NCI-H2081 treated with DMSO at 0.1 percent for 48 hours (cell line): Measurements from ENCODE around the gene GPR180.
A peak's percentile ranks its signal among the peaks of the same experiment; 100 is the strongest.
"Not testable (repeated sequence)": the region's sequence is repeated elsewhere in the genome, so short reads cannot be mapped to it uniquely, and the experiment has no call there.

ENCODE experiments used
- DNase-seq: peaks from one replicate; lab custom pipeline; 2025; lab: John Stamatoyannopoulos, UW

The GPR180 gene

DNA sequence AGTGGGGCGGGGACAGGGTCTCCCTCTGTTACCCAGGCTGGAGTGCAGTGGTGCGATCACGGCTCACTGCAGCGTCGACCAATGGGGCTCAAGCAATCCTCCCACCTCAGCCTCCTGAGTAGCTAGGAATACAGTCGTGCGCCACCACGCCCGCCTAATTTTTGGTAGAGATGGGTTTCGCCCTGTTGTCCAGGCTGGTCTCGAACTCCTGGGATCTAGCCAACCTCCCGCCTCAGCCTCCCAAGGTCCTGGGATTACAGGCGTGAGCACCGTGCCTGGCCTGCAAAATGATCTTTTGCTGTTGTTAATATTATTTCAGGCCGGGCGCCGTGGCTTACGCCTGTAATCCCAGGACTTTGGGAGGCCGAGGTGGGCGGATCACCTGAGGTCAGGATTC, 5.1 kb upstream of the GPR180 start:
- DNase-seq = no peak

DNA sequence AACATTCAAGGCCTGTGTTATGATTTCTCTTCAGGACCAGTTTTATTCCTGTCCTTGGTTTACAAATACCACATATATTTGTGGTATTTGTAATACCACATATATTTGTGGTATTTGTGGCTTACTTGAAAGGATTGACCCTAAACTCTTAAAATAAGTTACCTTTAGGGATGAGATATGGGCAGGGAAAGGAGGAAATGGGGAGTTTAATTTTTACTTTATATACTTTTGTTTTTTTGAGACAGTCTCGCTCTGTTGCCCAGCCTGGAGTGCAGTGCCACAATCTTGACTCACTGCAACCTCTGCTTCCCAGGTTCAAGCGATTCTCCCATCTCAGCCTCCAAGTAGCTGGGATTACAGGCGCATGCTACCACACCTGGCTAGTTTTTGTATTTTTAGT, 3.4 kb upstream of the GPR180 start:
- DNase-seq = no peak

DNA sequence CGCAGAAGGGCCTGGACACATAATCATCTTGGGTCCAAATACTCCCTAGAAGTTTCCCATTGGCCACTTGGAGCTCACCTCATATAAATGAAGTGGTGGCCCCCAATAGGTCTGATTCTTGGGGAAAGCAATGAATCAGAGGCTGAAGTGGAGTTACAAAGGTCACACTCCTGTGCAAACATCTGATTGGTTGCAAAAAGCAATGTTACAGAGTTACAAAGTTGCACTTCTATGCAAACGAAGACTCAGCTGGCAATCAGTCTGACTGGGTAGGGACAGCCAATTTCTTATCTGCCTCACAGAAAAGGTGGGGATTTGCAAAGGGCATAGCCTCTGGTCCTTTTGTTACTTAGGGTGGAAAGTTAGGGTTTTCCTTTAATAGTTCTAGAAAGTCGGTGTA, 1.8 kb upstream of the GPR180 start:
- no peak for DNase-seq

DNA sequence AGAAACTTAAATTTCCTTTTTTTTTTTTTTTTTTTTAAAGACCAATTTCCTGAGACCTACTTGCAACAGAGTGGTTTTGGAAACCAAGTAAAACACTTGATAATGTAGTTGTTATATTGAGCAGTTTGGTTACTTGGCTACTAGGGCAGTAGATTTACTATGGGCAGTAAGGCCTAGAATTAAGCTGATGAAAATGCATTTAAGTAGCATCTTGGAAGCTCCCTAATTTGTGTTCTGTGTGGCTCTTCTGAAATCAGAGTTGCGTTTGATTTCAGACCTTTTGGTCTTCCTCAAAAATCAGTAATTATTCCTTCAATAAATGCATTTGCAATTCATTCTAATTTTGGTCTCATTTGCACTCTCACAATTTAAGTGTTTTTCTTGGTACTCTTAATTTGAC, 810 bp downstream of the GPR180 start:
- no peak for DNase-seq

DNA sequence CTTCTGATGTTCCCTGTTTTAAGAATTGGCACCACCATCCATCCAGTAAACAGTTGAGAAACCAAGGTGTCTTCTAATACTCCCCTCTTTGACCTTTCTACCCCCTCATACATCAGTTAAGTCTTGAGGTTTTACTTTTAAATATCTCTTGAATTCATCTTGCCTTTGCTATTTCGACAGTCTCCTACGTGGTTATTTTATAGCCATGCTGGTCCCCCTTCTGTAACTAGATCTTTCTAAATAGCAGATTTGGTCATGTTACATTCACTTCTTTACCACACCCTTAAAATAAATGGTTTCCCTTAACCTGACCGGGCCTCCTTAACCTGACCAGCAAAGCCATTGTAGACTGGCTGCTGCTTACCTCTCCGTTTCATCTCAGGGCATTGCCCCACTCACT, 5.4 kb downstream of the GPR180 start:
- no peak for DNase-seq

DNA sequence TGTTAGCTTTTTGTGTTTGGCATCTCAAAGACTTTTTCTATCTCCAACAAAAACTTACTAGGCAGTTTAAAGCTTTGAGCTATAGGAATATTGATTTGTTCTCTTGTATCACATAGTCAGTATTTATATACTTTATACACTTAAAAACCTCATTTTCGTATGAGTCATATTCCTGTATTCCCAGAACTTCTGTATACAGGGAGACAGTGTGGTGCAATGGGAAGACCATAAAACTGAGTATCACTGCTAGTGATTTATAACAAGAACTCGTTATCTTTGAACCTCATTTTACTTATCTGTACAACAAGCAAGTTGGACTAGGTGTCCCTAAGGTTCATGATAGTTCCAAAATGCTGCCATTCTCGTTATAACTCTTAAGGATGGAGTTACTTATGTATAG, 6.3 kb downstream of the GPR180 start:
- DNase-seq = no peak

DNA sequence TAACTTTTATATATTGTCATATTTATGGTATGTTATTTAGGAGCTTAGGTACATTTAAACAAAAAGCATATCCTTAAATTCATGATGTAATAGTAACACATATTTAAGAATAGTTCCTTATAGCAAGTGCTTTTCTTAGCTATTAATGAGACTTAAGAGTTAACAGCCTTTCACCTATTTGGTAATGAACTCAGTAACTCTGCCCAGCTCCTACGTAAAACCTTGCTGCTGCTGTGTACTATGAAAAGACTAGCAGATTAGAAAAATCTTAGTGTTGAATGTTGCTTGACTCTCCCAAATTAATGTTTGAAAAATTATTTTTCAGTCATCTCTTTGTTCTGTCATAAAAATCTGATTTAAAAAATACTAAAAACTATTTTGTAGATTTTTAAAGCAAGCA, 6.9 kb downstream of the GPR180 start:
- no peak for DNase-seq

DNA sequence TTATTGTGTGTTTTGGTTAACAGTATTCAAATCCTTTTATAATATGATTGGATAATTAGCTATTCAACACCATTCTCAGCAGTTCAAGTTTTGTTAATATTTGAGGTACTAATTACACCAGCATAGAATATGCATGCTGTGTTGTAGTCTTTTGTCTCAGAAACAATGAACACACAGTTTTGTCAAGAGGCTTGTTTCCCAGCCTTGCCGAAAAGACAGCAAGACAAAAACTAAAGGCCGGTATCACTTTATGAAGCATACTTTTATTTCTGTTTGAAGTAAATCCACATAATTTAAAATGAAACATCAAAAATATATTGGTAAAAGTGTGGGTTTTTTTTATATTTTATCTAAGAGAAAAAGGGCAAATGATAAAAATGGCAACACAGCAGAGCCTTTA, 7.5 kb downstream of the GPR180 start:
- no peak for DNase-seq

DNA sequence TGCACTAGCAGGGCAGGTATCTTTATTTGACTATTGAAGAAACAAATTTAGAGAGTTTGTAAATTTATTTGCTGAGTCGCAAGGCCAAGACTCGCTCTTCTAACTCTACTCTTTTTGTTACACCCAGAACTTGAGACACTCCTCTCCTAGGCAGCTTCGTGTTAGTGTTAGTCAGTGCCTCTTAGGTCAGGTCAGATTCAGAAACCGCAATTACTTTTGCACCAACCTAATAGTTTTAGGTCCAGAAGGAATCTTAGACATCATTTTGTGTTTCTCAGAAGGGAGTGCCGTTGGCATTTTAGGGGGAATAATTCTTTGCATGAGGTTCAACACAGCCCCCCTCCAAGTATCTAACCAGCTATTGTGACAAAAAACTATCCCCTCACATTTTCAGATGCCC, 8.8 kb downstream of the GPR180 start:
- no peak for DNase-seq

DNA sequence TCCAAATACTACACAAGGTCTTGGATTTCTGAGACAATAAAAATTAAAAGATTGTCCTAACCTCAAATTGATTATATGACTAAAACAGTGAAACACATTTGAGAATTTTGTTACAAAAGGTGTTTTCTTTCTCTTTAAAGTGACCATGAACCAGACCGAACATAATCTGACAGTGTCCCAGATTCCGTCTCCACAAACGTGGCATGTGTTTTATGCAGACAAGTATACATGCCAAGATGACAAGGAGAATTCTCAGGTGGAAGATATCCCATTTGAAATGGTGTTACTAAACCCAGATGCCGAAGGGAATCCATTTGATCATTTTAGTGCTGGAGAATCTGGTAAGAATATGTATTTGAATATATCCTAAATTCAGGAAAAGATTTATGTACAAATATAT, 10.4 kb downstream of the GPR180 start:
- DNase-seq = no peak

DNA sequence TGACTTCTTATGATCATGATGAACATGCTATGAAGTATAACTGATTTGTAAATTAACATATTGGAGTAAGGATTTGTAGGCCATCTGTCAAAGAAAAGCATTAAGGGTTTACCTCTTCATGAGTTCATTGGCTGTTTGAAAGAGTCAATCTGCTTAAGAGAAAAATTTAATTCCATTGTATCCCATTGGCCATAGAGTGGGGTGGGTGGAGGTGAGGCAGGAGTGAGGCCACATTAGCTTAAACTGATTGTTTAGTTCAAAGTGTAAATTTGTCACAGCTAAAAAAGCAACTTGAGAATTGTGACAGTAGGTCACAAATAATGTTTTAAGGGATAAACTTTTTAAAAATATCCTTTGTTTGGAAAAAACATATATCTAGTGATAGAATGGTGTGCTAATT, 11.4 kb downstream of the GPR180 start:
- DNase-seq = no peak

DNA sequence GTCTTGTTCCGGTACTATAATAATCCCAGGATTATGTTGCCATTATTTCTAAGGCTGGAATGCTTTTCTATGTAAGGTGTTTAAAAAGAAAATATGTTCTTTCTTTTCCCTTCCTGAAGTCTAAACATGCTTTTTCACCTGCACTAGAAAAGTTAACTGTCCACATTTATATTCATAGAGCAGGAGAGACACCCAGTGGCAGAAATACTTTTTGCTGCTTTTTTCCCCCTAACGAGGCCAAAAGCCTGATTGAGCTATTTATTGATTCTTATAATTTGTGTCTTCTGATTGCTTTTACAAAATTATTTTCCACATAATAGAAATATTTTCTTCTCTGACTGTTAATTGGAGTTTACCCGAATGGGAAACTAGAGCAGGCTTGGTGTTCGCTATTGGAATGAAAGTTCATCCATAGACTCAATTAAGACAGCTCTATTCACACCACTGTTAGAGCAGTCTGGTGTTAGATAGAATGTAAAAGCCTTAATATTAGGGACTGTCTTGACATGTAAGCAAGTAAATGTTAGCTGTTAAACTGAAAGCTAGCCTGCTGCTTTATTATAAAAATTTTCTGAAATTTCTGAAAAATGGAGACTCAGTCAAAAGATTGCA, 15.8 kb downstream of the GPR180 start:
- DNase-seq = no peak

DNA sequence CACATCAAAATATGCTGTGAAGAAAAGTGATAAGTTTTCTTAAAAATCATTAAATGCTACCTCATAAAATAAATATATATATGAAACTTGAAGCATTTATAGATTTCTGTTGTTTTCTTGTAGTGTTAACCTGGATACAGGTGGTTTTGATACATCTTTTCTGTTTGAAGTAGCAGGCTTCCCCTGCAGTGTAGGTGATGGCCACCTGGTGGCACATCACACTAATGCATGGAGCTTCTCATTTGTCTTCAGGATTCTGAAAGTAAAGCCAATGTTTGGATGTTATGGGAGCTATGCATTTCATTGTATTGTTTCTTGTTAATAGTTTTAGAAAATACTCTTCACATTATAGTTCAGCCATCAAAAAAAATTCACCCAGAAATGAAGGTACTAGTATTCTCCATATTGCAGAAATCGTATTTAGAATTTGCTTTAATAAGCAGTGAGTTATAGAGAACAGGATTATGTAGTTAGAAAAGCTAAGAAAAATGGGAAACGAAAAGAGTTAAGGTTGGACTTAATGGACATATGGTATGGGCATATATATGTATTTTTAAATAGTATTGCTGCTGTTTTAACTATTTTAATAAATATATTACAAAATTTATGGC, 18.7 kb downstream of the GPR180 start:
- no peak for DNase-seq

DNA sequence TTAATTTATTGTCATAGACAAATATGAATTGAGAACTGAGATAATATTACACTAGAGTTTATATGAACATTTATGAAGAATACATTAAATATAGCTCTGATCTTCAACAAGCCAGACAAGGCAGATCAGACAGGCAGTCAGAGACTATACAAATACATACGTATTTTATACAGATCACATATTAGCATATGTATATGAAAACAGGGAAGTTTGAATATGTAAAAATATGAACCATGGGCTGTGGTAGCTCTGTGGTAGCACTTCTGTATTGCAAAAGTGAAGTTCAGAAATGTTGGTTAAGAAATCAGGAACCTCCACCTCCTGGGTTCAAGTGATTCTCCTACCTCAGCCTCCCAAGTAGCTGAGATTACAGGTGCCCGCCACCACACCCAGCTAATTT, 20.7 kb downstream of the GPR180 start:
- DNase-seq = no peak

DNA sequence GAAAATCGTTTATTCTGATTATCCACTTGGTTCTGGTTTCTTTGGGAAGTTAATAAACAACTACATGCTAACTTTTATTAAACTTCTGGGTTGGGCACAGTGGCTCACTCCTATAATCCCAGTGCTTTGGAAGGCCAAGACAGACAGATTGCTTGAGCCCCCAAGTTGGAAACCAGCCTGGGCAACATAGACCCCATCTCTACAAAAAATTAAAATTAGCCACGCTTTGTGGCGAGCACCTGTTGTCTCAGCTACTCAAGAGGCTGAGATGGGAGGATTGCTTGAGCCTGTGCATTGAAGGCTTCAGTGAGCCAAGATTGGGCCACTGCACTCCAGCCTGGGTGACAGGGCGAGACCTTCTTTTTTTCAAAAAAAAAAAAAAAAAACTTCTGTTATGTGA, 21.7 kb downstream of the GPR180 start:
- no peak for DNase-seq

DNA sequence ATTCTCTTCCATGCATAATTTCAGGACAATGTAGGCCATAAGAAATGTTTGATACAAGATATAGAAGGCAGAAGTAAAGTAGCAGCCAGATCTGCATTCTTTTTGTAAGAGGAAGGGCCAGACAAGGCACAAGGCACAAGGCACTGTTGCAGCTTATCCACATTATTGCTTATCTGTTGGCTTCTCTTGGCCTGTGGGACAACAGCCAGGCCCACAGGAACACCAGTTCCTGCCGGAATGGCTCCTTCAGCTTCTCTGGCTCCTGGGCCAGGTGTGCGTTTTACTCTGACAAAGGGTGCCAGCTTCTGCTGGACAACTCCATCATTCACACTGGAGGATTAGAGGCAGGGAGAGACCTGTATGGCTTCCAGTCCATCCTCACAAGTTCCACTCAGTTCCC, 29.2 kb downstream of the GPR180 start:
- DNase-seq = no peak

DNA sequence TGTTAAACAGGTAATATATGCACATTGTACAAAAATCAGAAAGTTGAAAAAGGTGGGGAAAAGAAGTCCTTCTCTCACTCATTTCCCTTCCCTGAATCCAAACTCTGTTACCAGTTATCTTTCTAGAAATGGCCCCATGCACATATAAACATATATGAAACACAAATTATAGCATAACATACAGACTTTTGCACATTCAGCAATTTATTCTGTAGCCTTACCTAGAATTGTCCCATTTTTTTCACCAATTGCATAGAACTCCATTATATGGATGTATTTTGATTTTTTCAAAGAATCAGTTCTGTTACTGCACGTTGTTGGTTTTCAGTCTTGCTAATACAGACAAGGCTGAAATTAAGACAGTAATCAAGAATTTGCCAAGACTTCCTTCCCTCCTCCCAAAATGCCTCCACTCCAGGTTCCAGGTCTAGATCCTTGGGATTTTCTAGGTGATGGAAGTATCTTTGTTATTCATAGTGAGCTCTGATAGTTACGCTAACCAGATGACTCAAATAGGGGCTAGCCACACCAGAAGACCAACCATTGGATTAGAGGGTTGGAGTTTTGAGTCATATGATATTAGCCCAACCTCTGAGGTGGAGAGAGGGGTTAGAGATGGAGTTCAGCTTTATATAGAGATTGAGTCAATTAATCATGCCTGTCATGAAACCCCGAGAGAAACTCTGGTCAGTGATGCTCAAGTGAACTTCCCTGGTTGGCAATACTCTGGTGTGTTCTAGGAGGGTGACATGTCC, 30.7 kb downstream of the GPR180 start:
- no peak for DNase-seq

DNA sequence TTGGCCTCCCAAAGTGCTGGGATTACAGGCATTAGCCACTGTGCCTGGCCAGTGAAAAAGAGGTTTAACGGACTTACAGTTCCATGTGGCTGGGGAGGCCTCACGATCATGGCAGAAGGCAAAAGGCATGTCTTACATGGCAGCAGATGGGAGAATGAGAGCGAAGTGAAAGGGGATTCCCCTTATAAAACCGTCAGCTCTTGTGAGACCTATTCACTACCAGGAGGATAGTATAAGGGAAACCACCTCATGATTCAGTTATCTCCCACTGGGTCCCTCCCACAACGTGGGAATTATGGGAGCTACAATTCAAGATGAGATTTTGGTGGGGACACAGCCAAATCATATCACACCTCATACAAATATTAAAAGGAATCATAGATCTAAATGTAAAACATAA, 34.4 kb downstream of the GPR180 start:
- not testable (repeated sequence) for DNase-seq

DNA sequence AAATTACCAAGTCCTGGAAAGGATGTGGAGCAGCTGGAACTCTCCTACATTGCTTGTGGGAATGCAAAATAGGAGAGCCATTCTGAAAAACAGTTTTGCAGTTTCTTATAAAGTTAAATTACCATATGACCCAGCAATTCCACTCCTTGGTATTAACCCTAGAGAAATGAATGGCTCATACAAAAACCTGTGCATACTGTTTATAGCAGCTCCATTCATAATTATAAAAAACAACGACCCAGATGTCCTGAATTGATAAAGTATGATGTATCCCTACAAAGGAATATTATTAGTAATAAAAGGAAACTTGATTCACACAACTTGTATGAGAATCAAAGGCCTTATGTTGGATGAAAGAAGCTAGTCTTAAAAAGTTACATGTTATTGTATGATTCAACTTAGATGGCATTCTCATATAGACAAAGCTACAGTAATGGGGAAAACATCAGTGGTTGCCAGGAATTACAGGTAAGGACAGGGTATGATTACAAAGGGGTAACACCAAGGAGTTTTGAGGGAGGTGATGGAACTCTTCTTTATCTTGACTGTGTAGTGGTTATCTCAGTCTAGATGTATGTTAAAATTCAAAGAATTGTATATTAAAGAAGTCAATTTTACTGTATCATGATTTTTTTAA, 35.4 kb downstream of the GPR180 start:
- no peak for DNase-seq

DNA sequence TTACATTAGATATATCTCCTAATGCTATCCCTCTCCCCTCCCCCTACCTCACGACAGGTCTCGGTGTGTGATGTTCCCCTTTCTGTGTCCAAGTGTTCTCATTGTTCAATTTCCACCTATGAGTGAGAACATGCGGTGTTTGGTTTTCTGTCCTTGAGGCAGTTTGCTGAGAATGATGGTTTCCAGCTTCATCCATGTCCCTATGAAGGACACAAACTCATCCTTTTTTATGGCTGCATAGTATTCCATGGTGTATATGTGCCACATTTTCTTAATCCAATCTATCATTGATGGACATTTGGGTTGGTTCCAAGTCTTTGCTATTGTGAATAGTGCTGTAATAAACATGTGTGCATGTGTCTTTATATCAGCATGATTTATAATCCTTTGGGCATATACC, 36.0 kb downstream of the GPR180 start:
- not testable (repeated sequence) for DNase-seq

DNA sequence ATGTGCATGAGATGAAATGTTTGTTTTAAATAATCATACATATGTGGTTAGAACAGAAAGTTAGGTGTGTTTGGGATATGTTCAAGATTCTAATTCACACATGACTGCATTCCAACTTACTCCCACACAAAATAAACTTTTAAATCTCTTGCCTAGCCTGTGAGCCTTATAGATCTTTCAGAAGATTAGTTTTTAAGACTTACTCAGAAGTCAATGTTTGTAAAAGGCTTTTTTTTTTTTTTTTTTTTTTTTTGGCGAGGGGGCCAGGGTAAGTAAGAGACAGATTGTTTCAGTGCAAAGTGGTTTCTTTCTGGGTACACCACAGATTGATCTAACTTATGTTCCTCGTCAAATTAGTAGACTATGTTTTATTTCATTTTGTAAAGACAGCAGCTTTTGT, 39.1 kb downstream of the GPR180 start:
- no peak for DNase-seq

DNA sequence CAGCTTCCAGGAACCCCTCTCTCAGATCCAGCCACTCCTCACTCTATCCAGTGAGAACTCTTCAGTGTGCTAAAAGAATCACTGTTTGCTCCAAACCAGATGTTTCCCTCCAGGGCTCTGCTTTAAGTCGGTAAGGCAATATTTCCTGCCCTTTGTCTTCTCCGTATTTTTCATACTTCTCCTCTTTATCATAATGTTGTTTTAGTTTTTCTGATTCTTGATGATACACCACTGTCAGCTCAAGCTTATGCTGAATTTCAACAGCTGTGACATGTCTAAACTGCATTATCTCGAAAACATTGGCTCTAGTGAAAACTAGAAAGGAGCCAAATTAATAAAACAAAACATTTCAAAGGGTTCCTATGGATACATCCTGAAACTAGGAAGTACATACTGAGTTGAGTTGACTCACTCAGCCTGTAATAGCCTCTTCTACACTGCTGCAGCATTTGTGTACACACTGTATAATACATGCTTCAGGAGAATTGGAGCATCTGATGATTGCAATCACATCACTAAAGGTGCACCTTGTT, 39.8 kb downstream of the GPR180 start:
- DNase-seq = peak; percentile 90

DNA sequence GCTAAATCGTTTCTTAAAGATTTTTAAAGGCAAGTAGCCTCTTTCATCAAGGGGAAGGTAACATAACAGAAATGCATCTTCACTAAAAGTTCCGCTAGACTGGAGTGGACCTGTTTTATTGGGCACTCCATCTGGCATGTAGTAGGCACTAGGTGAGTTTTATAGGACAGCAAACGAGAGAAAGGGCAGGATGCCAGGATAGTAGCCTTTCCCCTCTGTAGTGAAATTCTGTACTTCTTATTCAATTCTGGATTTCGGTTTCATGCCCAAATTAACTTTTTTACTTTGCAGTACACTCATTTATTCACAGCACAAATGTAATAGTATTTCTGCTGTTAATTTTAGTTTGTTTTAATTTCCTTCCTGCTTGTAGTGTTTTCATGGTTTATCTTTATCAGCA, 45.2 kb downstream of the GPR180 start:
- DNase-seq = no peak
